ENCODE results near the gene FAAH. TPM values are rescaled to one million over a fixed set of nuclear protein-coding genes. Genes with fewer than 3 reads are reported as not detected.

Gene FAAH
- polyA plus RNA-seq, 3 donors = 11.5 to 47.1 (median 11.5) TPM

GRCh38 chr1:46457178-46457577, 63.1 kb downstream of the FAAH start:
- no peak overlapping the region for H2AFZ ChIP-seq (ENCODE audit: insufficient read depth, low read depth, low read length, poor library complexity, severe bottlenecking)
- no peaks in the 10 kb centered on the region for H3K9me3 ChIP-seq (replicated peaks in 1 of 2; ENCODE audit: control insufficient read depth in 1 of 2, insufficient read depth in 1 of 2, low read length in 2 of 2)
- no peak overlapping the region for H3K4me2 ChIP-seq (replicated peaks; ENCODE audit: extremely low read depth, low read length, poor library complexity, severe bottlenecking)
- DNase-seq = no peak
- 84% methylated on average over 3 of the region's 6 CpGs for WGBS (ENCODE audit: insufficient coverage)
- TF ChIP-seq CTCF (IDR thresholded peaks at IDR 0.05) = no peak
- peaks cover 16 to 65% (median 30%) of the 10 kb centered on the region in 3 donors for H3K27me3 Mint-ChIP-seq (ENCODE audit: low read depth in 3 of 3)
- intact Hi-C loops (cut with micrococcal nuclease) = no loop called here
- no peak overlapping the region for H3K27ac ChIP-seq (ENCODE audit: low read depth in 1 of 2, low read length in 2 of 2)
- H3K4me3 Mint-ChIP-seq = no peak overlapping the region
- no peak overlapping the region for H3K4me3 ChIP-seq (replicated peaks in 1 of 3; ENCODE audit: low read depth in 2 of 3, low read length in 3 of 3)
- H3K79me2 ChIP-seq (ENCODE audit: insufficient read depth, low read length) = no peaks in the 10 kb centered on the region
- H3K4me1 ChIP-seq (ENCODE audit: control insufficient read depth in 1 of 2, insufficient read depth in 2 of 2, low read length in 2 of 2) = no peaks in the 10 kb centered on the region
- no peak overlapping the region for H3K27ac Mint-ChIP-seq
- peaks cover 0 to 39% of the 10 kb centered on the region in 2 donors for H3K27me3 ChIP-seq (ENCODE audit: control insufficient read depth in 2 of 2, insufficient read depth in 2 of 2, low read length in 2 of 2)
- H3K4me1 Mint-ChIP-seq = no peaks in the 10 kb centered on the region
- H3K9me3 Mint-ChIP-seq = no peaks in the 10 kb centered on the region
- H3K36me3 Mint-ChIP-seq = no peaks in the 10 kb centered on the region
- no peaks in the 10 kb centered on the region for H4K20me1 ChIP-seq (ENCODE audit: insufficient read depth, low read length)
- H3K36me3 ChIP-seq (replicated peaks in 1 of 2; ENCODE audit: control insufficient read depth in 1 of 2, insufficient read depth in 2 of 2, low read length in 2 of 2) = no peaks in the 10 kb centered on the region
- no peak overlapping the region for H3K9ac ChIP-seq (ENCODE audit: insufficient read depth, low read length, poor library complexity, severe bottlenecking)

GRCh38 chr1:46458190-46458589, 64.1 kb downstream of the FAAH start:
- intact Hi-C loops (cut with micrococcal nuclease) = no loop called here
- no peak overlapping the region for H3K27ac ChIP-seq (ENCODE audit: low read depth in 1 of 2, low read length in 2 of 2)
- no peaks in the 10 kb centered on the region for H3K36me3 Mint-ChIP-seq

More at GRCh38 chr1:46458190-46458589, 64.1 kb downstream of the FAAH start:
- Histone ChIP-seq H3K27me3 (ENCODE audit: control insufficient read depth in 2 of 2, insufficient read depth in 2 of 2, low read length in 2 of 2) (peaks cover 0 to 36% of the 10 kb centered on the region in 2 donors), H3K79me2 (ENCODE audit: insufficient read depth, low read length) (no peaks in the 10 kb centered on the region), H3K4me3 (replicated peaks in 1 of 3; ENCODE audit: low read depth in 2 of 3, low read length in 3 of 3) (no peak overlapping the region), H2AFZ (ENCODE audit: insufficient read depth, low read depth, low read length, poor library complexity, severe bottlenecking) (no peak overlapping the region), H3K36me3 (replicated peaks in 1 of 2; ENCODE audit: control insufficient read depth in 1 of 2, insufficient read depth in 2 of 2, low read length in 2 of 2) (no peaks in the 10 kb centered on the region), H3K9ac (ENCODE audit: insufficient read depth, low read length, poor library complexity, severe bottlenecking) (no peak overlapping the region), H4K20me1 (ENCODE audit: insufficient read depth, low read length) (no peaks in the 10 kb centered on the region), H3K4me2 (replicated peaks; ENCODE audit: extremely low read depth, low read length, poor library complexity, severe bottlenecking) (no peak overlapping the region), H3K9me3 (replicated peaks in 1 of 2; ENCODE audit: control insufficient read depth in 1 of 2, insufficient read depth in 1 of 2, low read length in 2 of 2) (no peaks in the 10 kb centered on the region), H3K4me1 (ENCODE audit: control insufficient read depth in 1 of 2, insufficient read depth in 2 of 2, low read length in 2 of 2) (no peaks in the 10 kb centered on the region)
- Mint-ChIP-seq H3K4me3 (no peak overlapping the region), H3K27ac (no peak overlapping the region), H3K9me3 (no peaks in the 10 kb centered on the region), H3K27me3 (ENCODE audit: low read depth in 3 of 3) (peaks cover 20 to 65% (median 32%) of the 10 kb centered on the region in 3 donors), H3K4me1 (no peaks in the 10 kb centered on the region)
- no peak for DNase-seq
- TF ChIP-seq CTCF (IDR thresholded peaks at IDR 0.05) = no peak
- WGBS (ENCODE audit: insufficient coverage) = 68% methylated on average over 4 of the region's 4 CpGs

Data from CD14-positive monocyte (primary cell).